NCI-H1417 (cell line): ENCODE measurements around the gene PSMG4.

Experiments
- DNase-seq, 3 experiments: peaks; one replicate each; lab custom pipeline; 2025; lab: John Stamatoyannopoulos, UW

Gene PSMG4

DNA sequence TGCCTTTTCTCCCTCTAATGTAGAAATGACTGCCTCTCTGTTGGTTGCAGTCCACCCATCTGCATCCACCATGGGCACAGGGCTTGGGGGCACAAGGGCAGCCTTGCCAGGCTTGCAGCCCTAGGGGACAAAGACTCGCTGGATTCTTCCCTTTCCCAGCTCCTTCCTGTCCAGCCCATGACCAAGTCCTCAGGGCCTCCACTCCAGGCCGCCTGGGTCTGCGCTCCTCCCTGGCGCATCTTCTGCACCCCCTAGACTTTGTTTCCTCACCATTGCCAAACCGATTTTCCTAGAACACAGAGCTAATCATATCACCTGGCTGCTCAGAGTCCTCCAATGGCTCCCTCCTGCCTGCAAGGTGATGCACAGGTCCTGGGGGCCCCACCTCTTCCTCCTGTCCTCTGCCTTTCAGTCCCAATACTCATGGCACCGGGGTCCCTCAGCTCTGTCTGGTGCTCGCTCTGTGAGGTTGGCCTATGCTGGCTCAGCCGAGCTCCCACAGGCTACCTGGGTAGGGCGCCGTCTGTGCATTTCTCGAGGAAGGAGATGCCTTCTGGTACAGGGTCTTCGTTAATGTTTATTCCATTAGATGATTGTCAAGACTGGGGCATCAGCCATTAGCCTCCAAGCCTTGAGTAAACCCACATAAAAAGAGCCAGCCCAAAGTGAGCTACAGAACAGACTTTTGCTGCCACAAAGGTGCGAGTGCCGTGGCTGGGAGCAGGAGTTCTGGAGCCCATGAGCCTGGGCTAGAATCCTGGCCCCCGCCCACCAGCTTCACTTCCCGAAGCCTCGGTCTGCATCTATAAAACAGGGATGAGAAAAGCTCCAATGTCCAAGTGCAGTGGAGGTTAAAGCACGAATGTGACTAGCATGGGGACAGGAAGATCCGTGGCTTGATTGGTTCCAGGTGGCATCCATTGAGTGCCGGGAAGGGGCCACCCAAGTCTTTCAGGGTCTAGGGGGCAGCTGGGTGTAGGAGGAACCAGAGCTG lies 17.7 kb downstream of the PSMG4 start:
- DNase-seq, result no peak

DNA sequence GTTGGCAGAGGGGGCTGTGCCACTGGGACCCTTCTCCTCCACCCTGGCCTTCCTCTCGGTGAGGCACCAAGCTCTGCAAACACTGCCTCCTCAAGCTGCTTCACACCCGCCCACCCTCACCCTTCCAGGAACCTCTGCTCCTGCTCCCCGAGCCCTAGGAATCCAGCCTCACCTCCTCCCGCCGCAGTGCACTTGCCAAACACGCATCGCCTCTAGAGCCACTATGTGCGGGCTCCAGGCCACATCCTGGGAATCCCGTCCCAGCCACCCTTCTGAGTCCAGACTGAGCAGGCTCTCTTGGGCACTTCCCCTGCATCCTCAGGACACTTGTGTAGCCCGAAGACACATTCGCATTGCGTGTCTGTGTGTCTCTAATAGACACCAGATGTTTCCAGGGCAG lies 18.5 kb downstream of the PSMG4 start:
- DNase-seq, result no peak

DNA sequence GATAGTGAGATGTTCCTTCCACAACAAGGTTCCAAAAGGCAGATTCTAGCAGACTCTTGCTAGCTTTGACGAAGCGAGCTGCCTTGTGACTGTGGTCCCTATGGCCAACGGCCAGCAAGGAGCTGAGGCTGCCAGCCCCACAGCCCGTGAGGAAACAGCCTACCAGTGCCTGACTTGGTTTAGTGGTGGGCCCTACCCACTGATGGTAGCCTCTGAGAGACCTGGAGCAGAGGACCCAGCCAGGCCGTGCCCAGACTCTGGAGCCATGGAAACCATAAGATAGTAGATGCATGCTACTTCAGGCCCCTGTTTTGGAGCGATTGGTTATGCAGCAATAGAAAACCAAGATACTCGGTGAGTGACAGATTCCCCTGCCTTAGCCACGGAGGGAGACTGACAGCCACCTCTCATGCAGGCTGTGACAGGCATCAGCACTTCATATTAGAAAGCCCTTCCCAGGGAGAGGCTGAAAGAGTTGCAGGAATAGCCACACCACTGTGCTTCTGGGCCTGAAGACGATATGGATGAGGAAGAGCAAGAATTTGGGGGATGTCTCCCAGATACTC lies 19.2 kb downstream of the PSMG4 start:
- no peak for DNase-seq

DNA sequence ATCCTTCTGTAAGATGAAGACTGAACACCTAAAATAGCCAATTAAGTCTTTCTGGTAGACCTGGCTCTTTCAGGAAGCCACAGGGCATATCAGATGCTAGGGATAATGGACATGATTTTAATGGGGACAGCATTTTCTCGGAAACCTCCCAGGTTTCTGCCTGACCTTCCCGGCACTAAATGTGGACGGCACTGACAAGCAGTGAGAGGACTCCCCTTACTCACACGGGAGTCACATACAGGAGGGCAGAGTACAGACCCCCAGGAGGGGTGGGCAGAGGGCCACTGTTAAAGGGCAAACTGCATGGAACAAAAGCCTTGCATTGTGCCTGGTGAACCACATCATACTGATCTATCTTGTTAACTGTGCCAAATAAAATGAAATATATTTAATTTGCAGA lies 19.9 kb downstream of the PSMG4 start:
- DNase-seq, result no peak

DNA sequence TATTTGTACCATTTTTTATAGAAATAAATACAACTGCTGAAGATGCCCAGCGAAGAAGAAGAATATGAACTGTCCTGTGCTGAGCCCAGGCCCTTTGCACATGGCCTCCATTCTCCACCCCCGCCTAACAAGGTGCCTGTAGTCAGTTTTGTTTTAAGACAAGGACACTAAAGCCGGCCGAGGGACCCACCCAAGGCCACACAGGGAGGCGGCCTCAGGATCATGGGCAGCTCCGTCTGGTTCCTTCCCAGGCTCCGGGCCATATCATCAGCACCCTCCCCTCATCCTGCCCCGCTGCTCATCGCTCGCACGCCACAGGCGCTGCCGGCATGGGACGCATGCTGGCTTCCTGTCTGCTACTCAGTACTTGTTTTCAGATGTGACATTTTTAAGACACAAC lies 21.3 kb downstream of the PSMG4 start:
- DNase-seq, result no peak

DNA sequence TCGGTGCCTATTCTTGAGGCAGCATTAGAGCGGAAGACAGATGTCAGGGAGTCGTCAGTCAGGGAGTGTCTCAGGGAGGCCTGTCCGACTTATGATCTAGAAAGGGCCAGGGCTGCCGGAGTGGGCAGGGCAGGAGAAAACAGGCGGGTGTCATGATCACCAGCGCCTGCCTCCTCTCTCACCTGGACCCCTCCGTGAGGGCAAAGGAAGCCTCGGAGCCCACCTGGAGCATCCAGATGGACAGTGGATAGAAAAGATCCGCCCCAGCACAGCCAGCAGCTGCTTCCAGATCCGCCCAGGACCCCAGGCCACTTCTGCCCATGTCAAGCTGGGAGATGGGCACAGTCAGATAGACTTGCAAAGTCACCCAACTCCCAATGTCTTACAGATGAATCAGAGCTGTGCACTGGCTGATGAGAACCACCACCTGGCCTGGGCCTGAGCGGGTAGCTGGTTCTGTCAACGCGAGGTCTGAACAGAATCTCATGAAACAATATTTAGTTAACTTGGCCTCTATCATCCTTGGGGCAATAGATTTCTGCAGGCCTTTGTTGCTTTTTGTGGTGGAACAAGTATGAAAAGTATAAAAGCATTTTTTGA lies 22.2 kb downstream of the PSMG4 start:
- no peak for DNase-seq

DNA sequence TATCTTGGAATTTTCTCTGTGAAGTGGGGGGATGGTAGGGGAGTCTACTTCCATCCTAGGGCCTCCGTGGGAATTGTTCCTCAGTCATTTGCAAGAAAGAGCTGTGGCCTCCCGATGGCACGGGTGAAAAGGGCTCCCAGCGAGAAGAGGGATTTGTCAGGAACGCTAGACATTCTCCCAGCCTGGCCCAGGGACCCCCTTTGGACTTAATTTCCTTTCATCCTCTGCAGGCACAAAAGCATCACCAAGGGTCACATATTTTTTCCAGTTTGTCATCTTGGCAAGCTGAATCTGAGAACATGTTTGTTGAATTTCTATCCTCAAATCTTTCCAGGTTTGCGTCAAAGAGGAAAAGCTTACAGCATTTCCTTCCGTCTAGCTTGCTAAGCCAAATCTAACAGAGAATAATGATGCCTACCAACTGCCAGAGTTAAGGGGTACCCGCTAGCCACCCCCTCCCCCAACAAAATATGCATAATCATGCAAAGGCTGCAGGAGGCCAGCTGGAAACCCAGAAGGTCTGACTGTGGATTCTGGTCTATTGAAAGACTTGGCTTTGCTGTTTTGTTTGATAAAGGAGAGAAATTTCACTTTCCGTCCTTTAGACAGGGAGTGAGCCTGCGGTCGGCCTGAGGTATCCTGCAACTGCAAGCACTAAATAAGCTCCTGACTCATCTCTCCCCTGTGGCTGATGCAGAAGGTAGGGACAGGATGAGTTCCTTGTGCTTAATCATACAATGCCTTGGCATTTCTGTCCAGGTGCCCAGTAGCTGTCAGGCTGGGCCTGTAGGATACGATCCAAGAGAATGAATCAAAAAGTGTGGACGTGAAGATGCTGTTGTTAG lies 23.1 kb downstream of the PSMG4 start:
- peak in 1 of 3 experiments; percentile 10 for DNase-seq

DNA sequence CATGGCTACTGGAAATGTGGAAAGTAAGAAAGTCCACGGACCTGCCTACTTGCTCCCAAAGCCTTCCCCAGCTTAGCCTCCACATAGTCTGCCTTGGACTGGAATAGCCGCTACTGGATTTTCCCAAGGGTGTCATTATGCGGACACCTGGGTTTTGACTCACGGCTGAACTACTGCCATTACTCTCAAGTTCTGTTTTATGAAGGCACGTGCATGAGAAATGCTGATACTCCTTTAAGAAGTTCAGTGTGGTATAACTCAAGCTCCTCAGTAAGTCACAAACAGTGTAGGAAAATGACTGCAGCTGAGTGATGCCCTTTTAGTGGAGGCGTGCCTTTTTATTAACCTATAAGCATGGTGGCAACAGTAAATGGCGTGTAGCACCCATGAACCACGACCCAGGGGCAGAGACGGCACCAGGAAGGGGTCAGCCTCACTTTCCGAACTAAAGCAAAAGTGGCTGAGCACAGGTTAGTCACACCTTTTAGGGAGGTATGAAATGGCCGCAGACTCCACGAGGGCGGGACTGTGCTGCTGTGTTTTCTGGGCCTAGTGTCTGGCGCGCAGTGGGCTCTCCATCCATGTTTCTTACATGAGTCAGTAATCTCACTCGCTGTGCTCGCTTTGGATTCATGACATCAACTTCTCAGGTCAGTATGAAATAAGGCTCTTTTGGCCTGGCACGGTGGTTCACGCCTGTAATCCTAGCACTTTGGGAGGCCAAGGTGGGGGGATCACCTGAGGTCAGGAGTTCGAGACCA lies 23.9 kb downstream of the PSMG4 start:
- DNase-seq, result peak in 2 of 3 experiments; percentile 10 to 29

DNA sequence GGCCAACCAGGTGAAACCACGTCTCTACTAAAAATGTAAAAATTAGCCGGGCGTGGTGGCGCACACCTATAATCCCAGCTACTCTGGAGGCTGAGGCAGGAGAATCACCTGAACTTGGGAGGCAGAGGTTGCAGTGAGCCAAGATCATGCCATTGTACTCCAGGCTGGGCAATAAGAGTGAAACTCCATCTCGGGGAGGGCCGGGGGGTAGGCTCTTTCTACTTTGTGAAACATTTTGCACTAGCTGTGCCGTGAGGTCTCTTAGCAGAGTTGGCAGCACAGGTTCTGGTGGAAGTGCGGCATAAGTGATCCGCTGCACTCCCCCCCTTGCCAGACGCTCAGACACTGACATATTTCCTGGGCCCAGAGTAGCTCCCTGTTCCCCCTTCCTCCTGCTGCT lies 24.5 kb downstream of the PSMG4 start:
- no peak for DNase-seq

DNA sequence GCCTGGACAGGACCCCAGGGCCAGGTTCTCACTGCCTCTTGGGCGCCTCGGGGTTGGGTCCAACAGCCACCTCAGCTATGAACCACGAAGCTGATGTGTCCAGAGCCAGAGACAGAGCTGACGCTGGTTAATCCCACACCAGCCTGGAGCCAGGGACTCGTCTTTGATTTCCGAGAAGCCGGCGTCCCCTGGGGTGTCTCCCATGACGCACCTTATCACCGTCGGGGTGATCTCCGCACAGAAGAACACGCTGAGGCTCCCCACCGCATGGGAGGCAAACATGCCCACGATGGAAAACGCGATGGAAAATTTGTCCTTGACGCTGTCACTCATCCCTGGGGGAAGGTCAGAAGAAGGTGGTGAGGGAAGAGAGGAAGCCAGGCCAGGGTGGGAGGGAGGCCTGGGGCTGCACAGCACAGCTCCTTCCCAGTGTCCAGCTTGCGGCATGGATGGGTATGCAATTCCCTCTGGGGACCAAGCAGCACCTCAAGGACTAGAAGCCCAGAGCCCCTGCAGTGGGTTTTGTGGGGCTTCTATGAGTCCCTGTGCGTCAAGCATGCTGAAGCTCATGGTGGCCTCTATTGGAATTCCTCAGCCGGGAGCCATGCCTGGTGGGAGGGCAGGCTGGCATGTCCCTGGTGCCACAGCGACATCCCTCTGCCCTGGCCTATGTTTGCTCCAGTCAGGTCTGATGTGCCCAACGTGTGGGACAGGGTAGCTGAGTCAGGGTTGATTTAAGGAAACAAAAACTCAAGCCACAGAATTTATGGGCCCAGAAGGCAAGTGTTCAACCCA lies 25.1 kb downstream of the PSMG4 start:
- DNase-seq, result no peak

DNA sequence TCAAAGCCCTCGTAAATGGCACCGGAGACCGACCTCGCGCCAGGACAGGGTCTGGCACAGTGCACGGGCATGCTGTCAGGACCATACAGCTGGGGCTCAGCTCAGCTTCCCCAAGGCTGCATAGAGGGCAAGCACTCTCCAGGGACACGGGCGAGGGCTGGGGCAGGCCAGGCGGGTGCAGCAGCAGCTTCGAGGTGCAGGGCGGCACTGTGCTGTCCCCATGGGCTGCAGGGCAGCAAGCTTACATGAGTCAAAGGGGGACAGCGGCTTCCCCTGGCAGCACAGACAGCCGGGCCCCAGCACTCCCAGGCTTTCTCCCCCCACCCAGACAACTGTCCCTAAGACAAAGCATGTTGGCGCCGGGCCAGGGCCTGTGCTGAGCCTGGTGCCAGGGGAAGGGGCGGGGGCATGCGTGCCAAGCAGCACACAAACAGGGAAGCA lies 25.7 kb downstream of the PSMG4 start:
- peak; percentile 17 to 63 (median 27) for DNase-seq

DNA sequence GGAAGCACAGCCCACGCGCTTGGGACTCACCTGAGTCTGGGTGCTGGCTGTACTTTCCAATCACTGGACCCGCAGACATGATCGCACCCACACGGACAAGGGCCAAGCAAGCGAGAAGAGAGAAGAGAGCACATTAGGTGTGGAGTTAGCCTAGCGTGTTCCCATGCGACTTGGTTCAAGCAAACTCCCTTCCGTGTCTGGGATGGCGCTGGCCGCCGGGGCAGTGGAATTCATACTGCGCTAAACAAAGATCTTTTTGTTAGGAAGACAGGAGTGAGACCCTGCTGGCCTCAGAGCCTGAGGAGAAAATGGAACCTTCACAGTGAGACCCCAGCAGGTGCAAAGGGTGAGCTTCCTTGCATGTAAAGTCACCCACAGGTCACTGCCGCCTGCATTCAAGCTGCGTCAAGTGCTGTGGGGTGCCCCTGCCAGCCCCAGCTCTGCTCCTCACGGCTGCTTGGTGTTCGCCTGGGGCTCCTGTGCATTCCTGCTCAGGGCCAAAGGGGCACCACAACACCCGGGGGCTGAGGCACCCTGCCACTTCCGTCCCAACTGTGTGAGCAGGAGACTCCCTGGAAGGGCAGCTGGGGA lies 26.4 kb downstream of the PSMG4 start:
- no peak for DNase-seq

DNA sequence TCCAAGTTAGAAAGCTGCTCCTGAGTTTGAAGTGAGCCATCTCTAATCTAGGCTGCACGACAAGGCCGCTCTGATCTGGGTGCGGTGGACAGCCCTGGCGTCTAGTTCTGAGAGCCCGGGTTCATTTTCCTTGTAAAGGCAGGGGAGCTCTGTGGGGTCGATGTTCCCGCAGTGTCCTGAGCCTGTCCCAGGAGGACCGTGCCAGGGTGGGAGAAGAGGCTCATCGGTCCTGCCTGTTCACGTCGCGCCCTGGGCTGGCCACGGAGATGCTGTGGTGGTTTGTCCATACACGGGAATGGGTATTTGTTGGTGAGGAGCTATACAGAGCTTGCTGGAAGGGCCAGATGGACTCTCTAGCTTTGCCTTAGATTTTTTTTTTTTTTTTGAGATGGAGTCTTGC lies 27.0 kb downstream of the PSMG4 start:
- DNase-seq, result no peak

DNA sequence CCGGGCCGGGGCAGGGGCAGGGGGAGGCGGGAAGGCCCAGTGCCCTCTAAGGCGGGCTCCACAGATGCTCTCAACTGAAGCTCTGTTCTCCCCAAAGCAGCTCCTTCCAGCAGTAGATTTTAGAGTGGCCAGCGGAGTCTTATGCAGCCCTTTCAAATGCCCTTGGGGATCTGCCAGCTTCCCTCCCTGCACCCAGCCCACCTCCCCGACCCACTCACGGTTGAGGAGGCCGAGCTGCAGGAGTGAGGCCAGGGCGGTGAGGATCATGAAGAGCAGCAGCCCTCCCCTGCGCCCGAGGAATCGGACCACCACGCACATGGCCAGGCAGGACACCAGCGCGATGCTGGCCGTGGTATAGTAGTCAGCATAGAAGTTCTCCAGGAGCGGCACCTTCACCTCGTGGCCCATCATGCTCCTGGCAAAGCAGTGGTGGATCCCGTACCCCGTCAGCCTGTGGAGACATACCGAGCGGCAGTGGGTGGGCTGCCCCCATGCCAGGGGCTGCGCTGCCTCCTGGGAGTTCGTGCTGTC lies 28.0 kb downstream of the PSMG4 start:
- no peak for DNase-seq

DNA sequence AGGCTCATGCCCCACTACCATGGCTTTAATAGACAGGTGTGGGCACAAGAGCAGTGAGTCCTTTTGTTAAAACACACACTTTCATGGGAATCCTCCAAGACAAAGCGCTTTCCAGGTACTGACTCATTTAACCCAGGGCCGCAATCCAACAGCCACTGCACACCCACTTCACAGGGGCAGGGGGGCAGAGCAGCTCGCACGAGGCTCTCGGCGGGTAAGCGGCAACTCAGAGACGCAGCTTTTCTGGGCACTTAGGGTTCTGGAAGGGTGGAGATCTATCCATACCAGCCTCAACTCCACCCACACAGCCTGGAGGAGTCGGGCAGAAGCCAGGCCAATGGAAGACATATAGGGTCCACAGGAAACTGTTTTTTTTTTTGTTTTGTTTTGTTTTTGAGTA lies 28.6 kb downstream of the PSMG4 start:
- no peak for DNase-seq

DNA sequence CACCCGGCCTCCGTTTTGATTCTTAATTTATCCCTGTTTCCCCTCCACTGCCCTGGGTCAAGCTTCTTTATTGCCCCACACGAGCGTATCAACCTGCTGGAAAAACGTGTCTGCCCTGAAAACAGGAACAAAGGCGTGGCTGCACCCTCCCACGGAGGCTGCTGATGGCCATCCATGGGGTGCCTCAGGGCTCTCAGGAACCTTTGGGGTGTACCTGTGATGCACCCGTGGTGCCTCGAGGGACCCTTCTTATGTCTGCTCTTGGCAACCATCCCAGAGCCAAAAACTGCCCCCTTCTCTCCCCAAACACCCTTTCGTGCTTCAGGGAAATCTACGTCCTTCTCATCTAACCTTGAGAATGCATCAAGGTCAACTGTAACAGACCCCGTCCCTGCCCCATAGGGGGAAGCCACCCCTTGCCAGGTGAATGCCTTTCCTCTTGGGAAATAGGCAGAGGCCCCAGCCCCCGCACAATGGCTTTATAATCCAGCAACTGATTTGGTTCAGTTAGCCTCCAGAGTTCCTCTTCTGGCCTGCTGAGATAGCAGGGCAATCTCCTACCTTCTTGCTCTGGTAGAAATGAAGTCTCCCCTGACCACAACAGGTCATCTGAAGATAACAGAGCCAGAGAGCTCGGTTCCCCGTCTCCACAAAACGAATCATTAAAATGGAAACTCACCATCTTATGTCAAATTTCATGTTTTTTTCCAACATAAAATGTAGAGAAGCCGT lies 29.4 kb downstream of the PSMG4 start:
- no peak for DNase-seq

DNA sequence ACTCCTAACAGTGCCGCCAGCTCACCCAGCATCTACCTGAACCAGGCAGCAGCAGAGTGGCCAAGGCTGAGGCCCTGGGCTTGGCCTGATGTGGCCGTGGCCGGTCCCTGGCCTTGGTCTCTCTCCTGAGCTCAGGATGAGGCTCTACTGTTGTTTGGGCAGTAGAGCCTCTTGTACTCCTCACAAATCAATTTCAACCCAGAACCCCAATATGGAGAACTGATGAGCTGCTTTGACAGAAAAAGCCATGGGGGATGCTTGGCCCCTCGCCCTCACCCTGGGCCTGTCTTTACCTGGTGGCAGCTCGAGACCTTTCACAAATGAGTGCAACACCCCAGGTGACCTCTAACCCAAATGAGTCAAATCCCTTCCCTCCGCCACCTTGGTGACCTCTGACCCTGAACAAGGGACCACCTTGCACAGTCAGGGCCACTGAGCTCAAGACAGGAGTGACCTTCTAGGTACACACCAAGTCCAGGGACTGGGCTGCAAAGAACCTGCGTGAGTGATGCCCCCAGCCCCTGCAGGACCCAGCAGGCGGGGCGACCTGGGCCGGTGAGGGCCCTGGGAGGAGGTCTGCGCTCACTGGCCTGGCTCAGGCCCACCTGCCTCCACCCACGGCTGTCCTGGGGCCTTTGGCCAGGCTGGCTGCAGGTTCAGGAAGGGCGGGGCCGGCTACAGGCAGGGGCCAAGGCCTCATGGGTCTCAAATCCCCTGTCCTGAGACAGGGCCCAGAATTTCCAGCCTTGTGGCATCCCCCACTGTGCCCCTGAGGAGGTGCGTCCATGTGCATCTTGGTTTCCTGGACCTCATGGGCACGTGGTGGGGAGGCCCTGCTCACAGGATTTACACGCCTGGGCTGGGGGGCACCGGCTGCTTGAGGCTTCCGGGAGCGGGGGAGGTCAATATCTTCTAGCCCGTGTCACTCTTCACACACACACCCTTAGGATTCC lies 30.2 kb downstream of the PSMG4 start:
- DNase-seq, result no peak

DNA sequence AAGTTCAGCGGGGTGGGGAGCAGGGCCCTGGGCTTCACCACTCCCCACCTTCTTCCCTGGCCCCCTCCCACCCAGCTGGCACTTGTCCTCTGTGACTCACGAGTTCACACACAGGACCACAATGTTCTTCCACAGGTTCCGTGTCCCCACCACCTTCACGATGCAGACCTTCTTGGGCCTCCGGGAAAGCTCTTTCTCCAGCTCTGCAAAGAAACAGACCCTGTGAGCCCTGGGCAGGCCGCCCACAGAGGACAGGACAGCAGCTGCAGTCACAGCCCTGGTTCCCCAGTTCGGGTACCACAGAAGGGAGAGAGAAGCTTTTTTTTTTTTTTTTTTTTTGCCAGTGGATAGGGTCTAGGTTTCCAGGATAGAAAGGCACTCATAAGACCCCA lies 30.9 kb downstream of the PSMG4 start:
- no peak for DNase-seq
